ENCODE measurements around the gene C10orf53.

The C10orf53 gene

GRCh38 chr10:49738616-49739360 is 59.3 kb downstream of the C10orf53 start:
- DNase-seq: no peak

- DNase-seq: no peak
Measured at GRCh38 chr10:49739426-49739825, 60.0 kb downstream of the C10orf53 start.

GRCh38 chr10:49740346-49741107 is 61.1 kb downstream of the C10orf53 start:
- no peak for DNase-seq

GRCh38 chr10:49741108-49741995 is 61.9 kb downstream of the C10orf53 start:
- DNase-seq: no peak

GRCh38 chr10:49742683-49743463 is 63.4 kb downstream of the C10orf53 start:
- no peak for DNase-seq

- DNase-seq: no peak
Measured at GRCh38 chr10:49743464-49744075, 64.1 kb downstream of the C10orf53 start.

- no peak for DNase-seq
Measured at GRCh38 chr10:49744091-49744685, 64.7 kb downstream of the C10orf53 start.

- DNase-seq: no peak
Measured at GRCh38 chr10:49744924-49745605, 65.6 kb downstream of the C10orf53 start.

GRCh38 chr10:49745756-49746155 is 66.3 kb downstream of the C10orf53 start:
- DNase-seq: no peak

GRCh38 chr10:49746626-49747302 is 67.3 kb downstream of the C10orf53 start:
- no peak for DNase-seq

Measured in GOT3 (cell line).